GM19467 (cell line): ENCODE data around the gene PIK3C2G.
"Not testable (repeated sequence)": the region's sequence is repeated elsewhere in the genome, so short reads cannot be mapped to it uniquely, and the experiment has no call there.

Source experiments
- ATAC-seq: cut with Tn5 transposase; IDR thresholded peaks from one replicate; pipeline ENCODE4 v1.9.1; 2021; ENCODE audit warnings: mild to moderate bottlenecking, moderate library complexity; ENCODE audit not compliant: unreplicated experiment

PIK3C2G gene

DNA sequence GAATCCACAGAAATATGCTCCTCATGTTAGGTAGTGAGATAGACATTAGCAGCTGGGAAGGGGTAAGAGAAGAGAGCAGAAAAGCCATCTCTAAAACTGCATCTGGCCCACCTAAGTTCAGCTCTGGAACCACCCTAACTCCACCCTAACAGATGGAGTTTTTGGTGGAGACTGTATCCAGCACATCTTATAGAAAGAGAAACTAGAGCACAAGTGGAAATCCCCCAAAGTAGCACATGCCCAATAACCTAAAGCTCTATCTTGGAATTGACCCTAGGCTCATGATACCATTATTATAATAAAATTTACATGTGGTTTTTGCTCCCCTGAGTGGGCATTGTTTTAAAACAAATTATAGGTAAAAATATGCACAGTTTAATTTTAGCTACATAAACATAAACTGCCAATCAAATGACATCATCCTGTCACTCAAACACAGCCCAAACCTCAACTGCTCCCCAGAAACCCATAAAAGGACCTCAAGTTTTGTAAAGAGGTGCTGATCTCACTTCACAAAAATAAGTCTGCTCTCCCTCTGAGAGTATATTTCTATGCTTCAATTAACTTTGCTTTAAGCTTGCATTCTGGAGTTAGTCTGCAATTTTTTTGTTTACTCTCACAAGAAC is 206.4 kb downstream of the PIK3C2G start:
- no peak for ATAC-seq

- ATAC-seq = no peak
These were observed 207.1 kb downstream of the PIK3C2G start for GRCh38 chr12:18468246-18469075.

GRCh38 chr12:18470251-18470650 is 208.9 kb downstream of the PIK3C2G start:
- ATAC-seq = no peak

GRCh38 chr12:18472304-18472703 is 211.0 kb downstream of the PIK3C2G start:
- ATAC-seq = no peak

DNA sequence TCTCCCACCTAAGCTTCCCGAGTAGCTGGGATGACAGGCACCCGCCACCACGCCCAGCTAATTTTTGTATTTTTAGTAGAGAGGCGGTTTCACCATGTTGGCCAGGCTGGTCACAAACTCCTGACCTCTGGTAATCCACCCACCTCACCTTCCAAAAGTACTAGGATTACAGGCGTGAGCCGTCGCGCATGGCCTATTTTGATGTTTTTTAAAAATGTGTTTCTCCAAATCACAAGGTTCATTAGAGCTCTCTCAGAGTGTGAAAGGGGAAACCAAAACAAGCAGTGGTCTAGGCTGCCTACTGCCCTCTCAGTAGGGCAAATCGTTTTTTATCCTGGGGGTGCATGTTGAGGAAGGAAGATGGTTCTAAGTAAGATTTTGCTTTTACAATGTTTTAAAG is 211.5 kb downstream of the PIK3C2G start:
- no peak for ATAC-seq

GRCh38 chr12:18476861-18477260 is 215.5 kb downstream of the PIK3C2G start:
- no peak for ATAC-seq

DNA sequence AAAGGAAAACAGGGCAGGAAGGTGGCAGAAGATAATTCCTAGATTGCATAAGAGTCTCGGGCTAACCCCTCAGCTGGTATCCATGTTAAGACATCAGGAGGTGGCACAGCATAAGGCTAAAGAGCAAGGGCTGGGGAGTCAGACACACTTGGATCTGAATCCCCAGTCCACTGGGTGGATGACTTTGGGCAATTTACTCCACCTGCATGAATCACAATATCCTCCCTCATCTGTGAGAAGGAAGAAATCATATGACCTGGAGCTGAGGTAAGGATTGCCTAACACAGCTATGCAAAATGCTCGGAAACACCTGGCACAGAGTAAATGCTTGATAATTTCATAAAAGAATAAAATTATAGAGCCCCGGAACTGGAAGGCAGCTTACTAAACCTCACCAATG is 217.9 kb downstream of the PIK3C2G start:
- ATAC-seq = no peak

DNA sequence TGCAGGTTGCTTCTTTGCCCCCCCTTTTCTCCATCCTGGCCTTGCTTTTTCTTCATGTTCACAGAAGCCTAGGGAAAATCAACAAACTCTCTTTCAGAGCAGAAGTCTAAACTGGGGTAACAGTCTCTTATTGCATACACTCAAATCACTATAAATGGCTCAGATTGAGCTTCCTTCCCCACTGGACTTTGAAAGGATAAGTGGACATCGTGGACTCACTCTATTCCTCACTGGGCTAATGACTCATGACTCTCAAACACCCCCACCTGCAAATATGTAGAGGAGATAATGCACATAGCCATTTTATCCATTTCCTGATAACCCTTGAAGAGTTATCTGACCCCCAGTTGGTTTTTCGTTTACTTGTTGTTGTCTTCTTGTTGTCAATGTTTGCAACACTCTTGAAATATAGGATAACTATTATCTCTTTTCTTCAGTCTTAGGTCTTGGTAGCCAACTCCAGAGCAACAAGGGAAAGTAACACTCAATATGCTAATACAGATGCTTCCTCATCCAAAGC is 221.3 kb downstream of the PIK3C2G start:
- ATAC-seq = no peak

DNA sequence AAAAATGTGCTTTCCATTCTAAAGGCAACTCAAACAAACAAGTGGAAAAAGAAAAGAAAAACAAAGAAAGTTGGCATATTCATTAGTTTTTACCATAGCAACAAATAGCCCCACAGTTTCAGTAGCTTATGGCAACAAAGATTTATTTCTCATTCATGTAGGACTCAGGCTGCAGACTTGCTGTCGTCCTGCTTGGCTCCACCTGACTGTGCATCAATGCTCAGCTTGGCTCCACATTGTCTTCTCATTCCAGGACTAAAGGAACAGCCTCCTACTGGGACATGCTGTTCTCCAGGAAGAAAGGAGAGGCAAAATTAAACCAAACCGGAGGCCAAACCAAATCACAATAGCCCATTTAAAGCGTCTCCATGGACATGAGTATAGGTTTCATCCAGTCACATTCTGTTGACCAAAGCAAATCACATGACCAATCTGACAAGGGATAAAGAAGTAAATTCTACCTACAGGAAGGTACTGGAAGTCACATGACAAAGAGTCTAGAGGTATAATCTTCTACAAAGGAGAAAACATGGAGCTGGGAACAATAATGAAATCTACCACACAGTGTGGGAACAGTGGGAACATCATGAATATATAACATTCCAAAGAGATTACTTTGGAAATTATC is 222.5 kb downstream of the PIK3C2G start:
- no peak for ATAC-seq

- no peak for ATAC-seq
These were observed 224.7 kb downstream of the PIK3C2G start for GRCh38 chr12:18486036-18486435.

- ATAC-seq = no peak
These were observed 226.2 kb downstream of the PIK3C2G start for GRCh38 chr12:18487509-18487908.

- no peak for ATAC-seq
These were observed 231.2 kb downstream of the PIK3C2G start for GRCh38 chr12:18492372-18493025.

GRCh38 chr12:18496156-18496555 is 234.8 kb downstream of the PIK3C2G start:
- no peak for ATAC-seq

DNA sequence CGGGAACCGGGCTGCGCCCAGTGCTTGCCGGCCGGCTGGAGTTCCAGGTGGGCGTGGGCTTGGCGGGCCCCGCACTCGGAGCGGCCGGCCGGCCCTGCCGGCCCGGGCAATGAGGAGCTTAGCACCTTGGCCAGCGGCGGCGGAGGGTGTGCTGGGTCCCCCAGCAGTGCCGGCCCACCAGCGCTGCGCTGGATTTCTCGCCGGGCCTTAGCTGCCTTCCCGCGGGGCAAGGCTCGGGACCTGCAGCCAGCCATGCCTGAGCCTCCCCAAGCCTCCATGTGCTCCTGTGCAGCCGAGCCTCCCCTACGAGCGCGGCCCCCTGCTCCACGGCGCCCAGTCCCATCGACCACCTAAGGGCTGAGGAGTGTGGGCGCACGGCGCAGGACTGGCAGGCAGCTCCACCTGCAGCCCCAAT is 238.8 kb downstream of the PIK3C2G start:
- ATAC-seq = not testable (repeated sequence)

GRCh38 chr12:18500736-18501135 is 239.4 kb downstream of the PIK3C2G start:
- not testable (repeated sequence) for ATAC-seq

GRCh38 chr12:18502422-18502968 is 241.2 kb downstream of the PIK3C2G start:
- no peak for ATAC-seq

GRCh38 chr12:18521461-18521860 is 260.1 kb downstream of the PIK3C2G start:
- no peak for ATAC-seq

GRCh38 chr12:18522806-18523205 is 261.5 kb downstream of the PIK3C2G start:
- ATAC-seq = no peak

DNA sequence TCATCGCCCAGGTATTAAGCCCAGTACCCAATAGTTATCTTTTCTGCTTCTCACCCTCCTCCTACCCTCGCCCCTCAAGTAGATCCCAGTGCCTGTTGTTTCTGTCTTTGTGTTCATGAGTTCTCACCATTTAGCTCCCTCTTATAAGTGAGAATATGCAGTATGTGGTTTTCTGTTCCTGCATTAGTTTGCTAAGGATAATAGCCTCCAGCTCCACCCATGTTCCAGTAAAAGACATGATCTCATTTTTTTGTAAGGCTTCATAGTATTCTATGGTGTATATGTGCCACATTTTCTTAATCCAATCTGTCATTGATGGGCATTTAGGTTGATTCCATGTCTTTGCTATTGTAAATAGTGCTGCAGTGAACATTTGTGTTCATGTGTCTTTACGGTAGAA is 281.2 kb downstream of the PIK3C2G start:
- not testable (repeated sequence) for ATAC-seq

- no peak for ATAC-seq
These were observed 285.1 kb downstream of the PIK3C2G start for GRCh38 chr12:18546399-18546798.

DNA sequence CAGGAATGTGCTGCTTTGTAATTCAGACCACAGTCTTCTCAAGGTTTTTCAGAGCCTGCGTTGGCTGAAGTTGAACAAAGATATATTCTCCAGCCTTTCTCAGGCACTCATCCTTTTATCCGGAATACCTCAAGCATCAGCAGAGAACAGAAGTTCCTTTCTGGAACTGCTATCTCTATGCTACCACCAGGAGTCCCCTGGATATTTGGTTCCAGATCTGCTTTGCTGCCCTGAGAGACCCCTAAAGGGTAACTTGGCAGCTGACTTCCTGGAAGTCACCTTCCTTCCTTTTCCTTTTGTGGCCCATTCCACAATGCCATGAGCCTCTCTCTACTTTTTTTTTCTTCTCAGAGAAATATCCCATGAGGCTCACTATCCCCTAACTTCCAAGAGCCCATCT is 288.3 kb downstream of the PIK3C2G start:
- ATAC-seq = no peak
